Brain microvascular endothelial cell (primary cell): ENCODE results near the gene IMPDH1.

Experiments used
- DNase-seq: peaks from one replicate; pipeline ENCODE4 v3.0.0-alpha.2; 2020
- H3K27ac ChIP-seq: fragments of 250-450 bp; sonication (Bioruptor Pico); 2 replicates; pipeline ENCODE4 v1.5.1; 2020; ENCODE audit warnings: mild to moderate bottlenecking, moderate library complexity
- H3K27me3 ChIP-seq: fragments of 250-450 bp; sonication (Bioruptor Pico); replicated peaks from 2 replicates; pipeline ENCODE4 v1.5.1; 2020; ENCODE audit warnings: mild to moderate bottlenecking
- H3K36me3 ChIP-seq: fragments of 250-450 bp; sonication (Bioruptor Pico); replicated peaks from 2 replicates; pipeline ENCODE4 v1.5.1; 2020; ENCODE audit warnings: mild to moderate bottlenecking
- H3K4me3 ChIP-seq: 2 replicates; pipeline ENCODE4 v1.5.1; 2011; ENCODE audit warnings: low read depth, mild to moderate bottlenecking, control low read depth, low read length, moderate library complexity
- in situ Hi-C: cut with HindIII; loops from 2 replicates; pipeline ENCODE4 v1.10.0; 2017; ENCODE audit warnings: low sequenced_read_pairs, low pct_ligation_motif_present
- TF ChIP-seq, protein P1 (sequence below): IDR thresholded peaks from 2 replicates; pipeline ENCODE4 v1.5.1; 2011; ENCODE audit warnings: low read depth, mild to moderate bottlenecking, moderate library complexity, low read length, control low read depth, inconsistent platforms; ENCODE audit errors: missing control alignments

The IMPDH1 gene

DNA sequence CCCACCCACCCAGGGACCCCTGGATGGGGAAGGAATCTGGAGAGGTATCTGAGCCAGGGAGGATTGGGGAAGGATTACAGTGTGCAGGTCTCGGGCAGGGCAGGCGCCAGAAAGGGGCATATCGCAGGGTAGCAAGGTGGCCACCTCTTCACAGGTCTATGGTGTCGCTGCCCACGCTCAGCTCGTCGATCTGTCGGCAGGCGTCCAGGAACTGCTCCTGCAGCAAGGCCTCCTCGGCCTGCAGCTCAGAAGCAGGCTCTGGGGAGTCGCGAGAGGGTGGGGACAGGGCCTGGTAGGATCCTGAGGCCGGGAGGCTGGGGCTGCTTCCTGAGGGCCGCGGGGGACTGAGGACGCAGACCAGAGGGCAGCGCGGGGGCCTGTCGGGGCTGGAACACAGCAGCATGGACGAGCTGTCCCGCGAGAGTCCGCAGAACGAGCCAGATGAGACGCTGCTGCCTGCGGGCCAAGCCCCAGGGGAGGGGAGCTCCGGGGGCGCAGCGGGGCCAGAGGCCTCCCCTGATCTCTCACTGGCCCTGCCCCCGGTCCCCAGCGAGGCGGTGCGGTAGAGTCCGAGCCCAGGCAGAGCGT is 59.0 kb downstream of the IMPDH1 start:
- no peak for DNase-seq
- peaks cover 59% of the 10 kb centered on the region for H3K27me3 ChIP-seq
- H3K4me3 ChIP-seq, result no peak overlapping the region
- H3K36me3 ChIP-seq, result no peaks in the 10 kb centered on the region
- in situ Hi-C loops, result no loop called here
- no peak overlapping the region for H3K27ac ChIP-seq
- TF ChIP-seq, protein P1, sequence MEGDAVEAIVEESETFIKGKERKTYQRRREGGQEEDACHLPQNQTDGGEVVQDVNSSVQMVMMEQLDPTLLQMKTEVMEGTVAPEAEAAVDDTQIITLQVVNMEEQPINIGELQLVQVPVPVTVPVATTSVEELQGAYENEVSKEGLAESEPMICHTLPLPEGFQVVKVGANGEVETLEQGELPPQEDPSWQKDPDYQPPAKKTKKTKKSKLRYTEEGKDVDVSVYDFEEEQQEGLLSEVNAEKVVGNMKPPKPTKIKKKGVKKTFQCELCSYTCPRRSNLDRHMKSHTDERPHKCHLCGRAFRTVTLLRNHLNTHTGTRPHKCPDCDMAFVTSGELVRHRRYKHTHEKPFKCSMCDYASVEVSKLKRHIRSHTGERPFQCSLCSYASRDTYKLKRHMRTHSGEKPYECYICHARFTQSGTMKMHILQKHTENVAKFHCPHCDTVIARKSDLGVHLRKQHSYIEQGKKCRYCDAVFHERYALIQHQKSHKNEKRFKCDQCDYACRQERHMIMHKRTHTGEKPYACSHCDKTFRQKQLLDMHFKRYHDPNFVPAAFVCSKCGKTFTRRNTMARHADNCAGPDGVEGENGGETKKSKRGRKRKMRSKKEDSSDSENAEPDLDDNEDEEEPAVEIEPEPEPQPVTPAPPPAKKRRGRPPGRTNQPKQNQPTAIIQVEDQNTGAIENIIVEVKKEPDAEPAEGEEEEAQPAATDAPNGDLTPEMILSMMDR, result no peak

DNA sequence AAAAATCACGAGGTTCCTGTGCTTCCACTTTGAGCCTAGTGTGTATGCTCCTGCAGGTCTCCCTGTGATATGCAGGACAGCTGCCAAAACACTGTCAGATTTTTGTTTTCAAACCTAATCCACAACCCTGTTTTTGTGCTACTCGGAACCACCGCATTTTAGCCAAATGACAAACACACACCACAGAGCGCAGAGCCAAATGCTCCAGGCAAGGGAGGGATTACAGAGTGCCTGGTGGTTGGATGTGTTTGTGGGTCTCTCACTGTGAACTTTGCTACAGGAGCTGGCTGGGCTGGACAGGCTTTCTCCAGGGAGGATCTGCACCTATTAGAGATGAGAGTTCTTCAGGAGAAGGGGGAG is 60.3 kb downstream of the IMPDH1 start:
- H3K36me3 ChIP-seq, result no peaks in the 10 kb centered on the region
- peaks cover 54% of the 10 kb centered on the region for H3K27me3 ChIP-seq
- no peak for DNase-seq
- no peak overlapping the region for H3K4me3 ChIP-seq
- in situ Hi-C loops, result no loop called here
- H3K27ac ChIP-seq, result no peak overlapping the region
- TF ChIP-seq, protein P1, result no peak

DNA sequence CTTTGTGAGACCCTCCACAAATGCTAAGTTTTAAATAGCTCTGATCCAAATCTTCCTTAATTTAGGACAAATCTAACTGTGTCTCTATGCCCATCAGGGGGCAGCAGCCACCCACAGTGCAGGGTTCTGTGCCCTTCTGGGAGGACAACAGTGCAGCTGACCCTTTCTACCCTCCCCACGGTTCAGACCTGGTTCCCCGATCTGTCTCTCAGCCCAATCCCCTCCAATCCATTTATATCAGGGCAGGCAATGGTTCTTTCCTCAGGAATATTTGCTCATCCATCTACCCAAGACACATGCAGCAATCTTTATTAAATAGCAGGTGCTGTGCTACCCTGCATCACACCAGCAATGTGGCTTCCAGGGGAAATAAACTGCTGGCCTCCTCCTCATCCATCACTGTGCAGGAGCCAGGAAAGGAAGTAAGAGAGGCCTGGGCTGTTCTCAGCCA is 62.1 kb downstream of the IMPDH1 start:
- no peak overlapping the region for H3K27ac ChIP-seq
- peak; percentile 49 for DNase-seq
- no peaks in the 10 kb centered on the region for H3K36me3 ChIP-seq
- peaks cover 37% of the 10 kb centered on the region for H3K27me3 ChIP-seq
- TF ChIP-seq, protein P1, result peak; percentile 78
- no peak overlapping the region for H3K4me3 ChIP-seq
- in situ Hi-C loops, result no loop called here

DNA sequence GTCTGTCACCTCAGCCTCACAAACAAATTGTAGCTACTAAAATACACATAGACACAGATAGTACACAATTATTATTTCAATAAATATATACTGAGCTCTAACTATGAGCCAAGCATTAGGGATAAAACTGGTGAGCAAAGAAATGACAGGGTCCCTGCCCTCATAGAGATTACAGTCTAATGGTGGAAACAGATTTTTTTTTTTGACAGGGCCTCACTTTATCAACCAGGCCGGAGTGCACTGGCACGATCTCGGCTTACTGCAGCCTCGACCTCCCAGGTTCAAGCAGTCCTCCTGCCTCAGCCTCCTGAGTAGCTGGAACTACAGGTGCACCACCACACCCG is 65.4 kb downstream of the IMPDH1 start:
- H3K27me3 ChIP-seq, result peaks cover 6% of the 10 kb centered on the region
- H3K36me3 ChIP-seq, result no peaks in the 10 kb centered on the region
- no peak overlapping the region for H3K27ac ChIP-seq
- H3K4me3 ChIP-seq, result no peak overlapping the region
- no peak for DNase-seq
- in situ Hi-C loops, result no loop called here
- TF ChIP-seq, protein P1, result no peak

DNA sequence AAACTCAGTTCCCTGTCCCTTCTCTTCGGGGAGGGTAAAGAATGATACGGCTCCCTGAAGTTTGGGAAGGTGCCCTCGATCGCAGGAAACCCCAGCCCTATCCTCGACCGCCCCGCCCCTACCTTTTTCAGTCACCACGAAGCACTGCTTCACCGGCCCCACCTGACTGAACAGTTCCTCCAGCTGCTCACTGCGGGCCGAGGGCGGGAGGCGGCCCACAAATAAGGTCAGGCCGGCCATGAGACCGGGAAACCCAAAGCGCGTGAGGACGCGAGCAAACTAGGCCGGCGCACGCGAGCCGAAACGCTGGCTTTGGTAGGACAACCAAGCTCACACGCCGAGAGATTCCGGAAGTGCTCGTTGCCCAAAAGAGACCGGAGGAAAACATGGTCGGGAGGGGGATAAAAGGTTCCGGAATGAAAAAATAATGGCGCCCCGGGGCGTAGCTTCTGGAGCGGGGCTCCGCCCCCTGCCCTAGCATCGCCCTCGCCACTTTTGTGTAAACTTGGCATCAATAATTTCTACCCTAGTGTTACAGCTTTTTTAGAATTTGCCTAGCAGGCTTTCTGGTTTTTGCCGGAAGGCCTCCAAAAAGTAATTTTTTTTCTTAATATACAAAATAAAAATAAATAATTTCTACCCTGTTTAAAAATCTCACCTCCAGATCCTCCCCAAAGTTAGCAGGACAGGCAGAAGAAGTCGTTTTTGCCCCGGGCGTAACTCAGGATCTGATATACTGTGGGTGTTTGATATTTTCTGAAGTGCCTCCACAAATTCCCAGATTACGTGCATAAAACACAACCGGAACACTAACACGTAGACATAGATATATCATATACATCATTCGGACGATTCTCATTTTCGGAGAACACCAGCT is 66.0 kb downstream of the IMPDH1 start, which contains the start of gene RBM28:
Gene RBM28 (minus strand): TSS at position 355 of the 877 bp plus-strand sequence. CDS start 115 bp downstream, at position 240.
- H3K27ac ChIP-seq, result peak within 1 kb of the TSS; percentile 69
- DNase-seq, result peak; percentile 89
- H3K36me3 ChIP-seq, result peaks cover 4% of the 10 kb centered on the region
- H3K4me3 ChIP-seq, result peak within 1 kb of the TSS; percentile 90
- TF ChIP-seq, protein P1, result no peak
- H3K27me3 ChIP-seq, result no peaks in the 10 kb centered on the region
- in situ Hi-C loops, result no loop called here
